Measurements from ENCODE around the gene ALG3.

Gene ALG3

DNA sequence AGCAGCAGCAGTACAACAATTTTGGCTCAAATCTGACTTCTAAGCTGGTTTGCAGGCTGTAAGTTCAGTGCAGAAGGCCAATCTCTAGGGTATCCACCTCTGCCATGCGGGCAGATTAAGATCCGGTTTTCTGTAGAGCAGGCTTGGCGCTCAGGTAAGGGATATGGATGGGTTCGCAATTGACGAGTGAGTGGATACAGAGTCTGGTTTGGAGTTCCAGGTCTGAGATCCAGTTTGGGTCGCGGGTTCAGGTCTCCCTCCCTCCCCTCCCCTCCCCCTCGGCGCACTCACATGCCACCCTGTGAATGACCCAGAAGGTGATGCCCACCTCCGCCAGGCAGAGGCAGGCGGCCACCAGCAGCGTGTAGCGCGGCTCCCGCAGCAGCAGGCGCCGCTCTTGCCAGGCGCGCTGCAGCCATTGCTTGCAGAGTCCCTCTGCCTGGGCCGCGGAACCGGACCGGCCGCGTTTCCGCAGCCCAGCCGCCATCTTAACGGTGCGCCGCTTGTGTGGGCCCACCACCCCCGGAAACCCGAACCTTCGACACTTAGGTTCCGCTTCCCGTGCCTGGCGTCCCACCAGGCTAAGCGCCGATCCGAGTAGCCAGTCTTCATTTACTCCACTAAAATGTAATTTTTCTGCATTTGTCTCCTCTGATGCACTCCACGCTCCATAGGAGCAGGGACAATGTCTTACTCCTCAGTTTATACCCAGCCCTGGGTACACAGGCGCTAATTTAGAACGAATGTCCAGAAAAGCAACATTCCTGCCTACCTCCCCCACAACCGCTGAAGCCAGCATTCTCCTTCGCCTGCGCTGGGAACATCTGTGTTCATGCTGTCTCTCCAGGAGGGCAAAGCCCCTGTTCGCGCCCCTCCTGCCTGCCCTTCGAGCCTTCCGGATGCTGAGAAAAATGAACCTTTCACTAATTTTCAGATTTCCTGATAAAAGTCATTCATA, at the start of gene ALG3:
TSS of gene ALG3 (minus strand) at position 509 of the 958 bp plus-strand sequence. CDS start at position 487, 22 bp downstream.
- Histone ChIP-seq H3K27ac (ENCODE audit: low read depth, low read length) (peak within 1 kb of the TSS; percentile 69), H3K36me3 (ENCODE audit: control insufficient read depth in 1 of 2, insufficient read depth in 2 of 2, low read length in 2 of 2) (peaks cover 14 to 21% of the 10 kb centered on the region in 2 donors), H3K9me3 (ENCODE audit: control insufficient read depth in 1 of 2, low read length in 2 of 2) (no peaks in the 10 kb centered on the region), H3K27me3 (ENCODE audit: control insufficient read depth in 1 of 2, insufficient read depth in 2 of 2, low read length in 2 of 2) (no peaks in the 10 kb centered on the region), H3K4me3 (ENCODE audit: low read depth in 1 of 2, low read length in 2 of 2) (peak within 1 kb of the TSS; percentile 99), H3K9ac (ENCODE audit: low read depth in 1 of 2, low read length in 2 of 2) (peak within 1 kb of the TSS; percentile 70 to 97), H3K4me1 (ENCODE audit: control insufficient read depth in 1 of 2, insufficient read depth in 2 of 2, low read length in 2 of 2) (peaks cover 4 to 14% of the 10 kb centered on the region in 2 donors)

DNA sequence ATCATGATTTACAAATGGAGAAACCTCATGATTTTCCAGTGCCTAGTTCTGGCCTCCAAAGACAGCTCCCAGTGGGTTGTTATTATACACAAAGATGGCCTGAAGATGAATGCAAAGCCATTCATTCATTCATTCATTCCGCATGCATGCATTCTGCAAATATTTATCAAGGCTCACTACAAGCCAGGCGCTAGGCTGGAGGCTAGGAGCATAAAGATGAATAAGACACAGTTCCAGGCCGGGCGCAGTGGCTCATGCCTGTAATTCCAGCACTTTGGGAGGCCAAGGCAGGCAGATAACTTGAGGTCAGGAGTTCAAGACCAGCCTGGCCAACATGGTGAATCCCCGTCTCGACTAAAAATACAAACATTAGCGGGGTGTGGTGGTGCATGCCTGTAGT, 47.9 kb upstream of the ALG3 start:
- Histone ChIP-seq H3K27me3 (ENCODE audit: control insufficient read depth in 1 of 2, insufficient read depth in 2 of 2, low read length in 2 of 2) (no peaks in the 10 kb centered on the region), H3K9me3 (ENCODE audit: control insufficient read depth in 1 of 2, low read length in 2 of 2) (no peaks in the 10 kb centered on the region), H3K9ac (ENCODE audit: low read depth in 1 of 2, low read length in 2 of 2) (no peak overlapping the region), H3K27ac (ENCODE audit: low read depth, low read length) (no peak overlapping the region), H3K4me1 (ENCODE audit: control insufficient read depth in 1 of 2, insufficient read depth in 2 of 2, low read length in 2 of 2) (peaks cover 12 to 13% of the 10 kb centered on the region in 2 donors), H3K36me3 (ENCODE audit: control insufficient read depth in 1 of 2, insufficient read depth in 2 of 2, low read length in 2 of 2) (peaks cover 5 to 11% of the 10 kb centered on the region in 2 donors), H3K4me3 (ENCODE audit: low read depth in 1 of 2, low read length in 2 of 2) (no peak overlapping the region)

DNA sequence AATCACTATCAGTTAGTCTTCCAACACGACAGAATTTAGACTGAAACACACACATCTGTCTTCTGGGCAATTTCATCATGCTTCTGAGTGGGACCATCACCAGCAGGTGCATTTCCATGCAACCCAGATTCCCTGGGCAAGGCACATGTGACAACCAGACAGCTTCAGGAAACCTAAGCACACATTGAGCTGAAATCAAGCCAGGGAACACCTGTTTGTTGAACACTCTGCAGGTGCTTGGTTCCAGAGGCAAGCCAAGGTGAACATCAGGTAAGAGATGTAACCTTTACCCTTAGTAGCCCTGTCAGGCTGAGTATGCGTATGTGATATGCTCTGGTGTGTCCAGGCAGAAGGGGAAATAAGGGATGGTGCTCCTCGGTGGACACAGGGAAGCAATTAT, 47.0 kb upstream of the ALG3 start:
- peaks cover 0 to 6% of the 10 kb centered on the region in 2 donors for H3K36me3 ChIP-seq (ENCODE audit: control insufficient read depth in 1 of 2, insufficient read depth in 2 of 2, low read length in 2 of 2)
- H3K27me3 ChIP-seq (ENCODE audit: control insufficient read depth in 1 of 2, insufficient read depth in 2 of 2, low read length in 2 of 2), result no peaks in the 10 kb centered on the region
- peaks cover 12 to 13% of the 10 kb centered on the region in 2 donors for H3K4me1 ChIP-seq (ENCODE audit: control insufficient read depth in 1 of 2, insufficient read depth in 2 of 2, low read length in 2 of 2)
- H3K9me3 ChIP-seq (ENCODE audit: control insufficient read depth in 1 of 2, low read length in 2 of 2), result no peaks in the 10 kb centered on the region
- no peak overlapping the region for H3K27ac ChIP-seq (ENCODE audit: low read depth, low read length)
- no peak overlapping the region for H3K4me3 ChIP-seq (ENCODE audit: low read depth in 1 of 2, low read length in 2 of 2)
- H3K9ac ChIP-seq (ENCODE audit: low read depth in 1 of 2, low read length in 2 of 2), result no peak overlapping the region

DNA sequence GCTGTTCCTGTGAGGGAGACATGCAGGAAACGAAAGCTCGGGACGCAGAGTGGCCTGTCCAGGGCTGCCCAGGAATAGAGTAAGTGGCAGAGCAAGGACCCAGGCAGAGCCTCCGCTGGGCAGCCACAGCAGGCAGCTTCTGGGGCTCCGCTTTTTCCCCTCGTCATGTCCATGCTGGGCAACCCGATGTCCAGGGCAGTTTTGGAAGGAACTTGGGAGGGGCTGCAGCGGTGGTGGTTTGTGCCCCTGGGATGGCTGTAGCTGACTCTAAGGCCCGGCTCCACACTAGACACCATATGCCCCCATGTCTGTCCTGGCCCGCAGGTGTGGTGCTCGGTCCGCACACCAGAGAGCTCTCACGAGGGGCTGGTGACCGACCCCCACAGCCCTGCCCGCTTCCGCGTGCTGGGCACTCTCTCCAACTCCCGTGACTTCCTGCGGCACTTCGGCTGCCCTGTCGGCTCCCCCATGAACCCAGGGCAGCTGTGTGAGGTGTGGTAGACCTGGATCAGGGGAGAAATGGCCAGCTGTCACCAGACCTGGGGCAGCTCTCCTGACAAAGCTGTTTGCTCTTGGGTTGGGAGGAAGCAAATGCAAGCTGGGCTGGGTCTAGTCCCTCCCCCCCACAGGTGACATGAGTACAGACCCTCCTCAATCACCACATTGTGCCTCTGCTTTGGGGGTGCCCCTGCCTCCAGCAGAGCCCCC, 43.1 kb upstream of the ALG3 start:
- Histone ChIP-seq H3K36me3 (ENCODE audit: control insufficient read depth in 1 of 2, insufficient read depth in 2 of 2, low read length in 2 of 2) (no peaks in the 10 kb centered on the region), H3K27ac (ENCODE audit: low read depth, low read length) (no peak overlapping the region)

DNA sequence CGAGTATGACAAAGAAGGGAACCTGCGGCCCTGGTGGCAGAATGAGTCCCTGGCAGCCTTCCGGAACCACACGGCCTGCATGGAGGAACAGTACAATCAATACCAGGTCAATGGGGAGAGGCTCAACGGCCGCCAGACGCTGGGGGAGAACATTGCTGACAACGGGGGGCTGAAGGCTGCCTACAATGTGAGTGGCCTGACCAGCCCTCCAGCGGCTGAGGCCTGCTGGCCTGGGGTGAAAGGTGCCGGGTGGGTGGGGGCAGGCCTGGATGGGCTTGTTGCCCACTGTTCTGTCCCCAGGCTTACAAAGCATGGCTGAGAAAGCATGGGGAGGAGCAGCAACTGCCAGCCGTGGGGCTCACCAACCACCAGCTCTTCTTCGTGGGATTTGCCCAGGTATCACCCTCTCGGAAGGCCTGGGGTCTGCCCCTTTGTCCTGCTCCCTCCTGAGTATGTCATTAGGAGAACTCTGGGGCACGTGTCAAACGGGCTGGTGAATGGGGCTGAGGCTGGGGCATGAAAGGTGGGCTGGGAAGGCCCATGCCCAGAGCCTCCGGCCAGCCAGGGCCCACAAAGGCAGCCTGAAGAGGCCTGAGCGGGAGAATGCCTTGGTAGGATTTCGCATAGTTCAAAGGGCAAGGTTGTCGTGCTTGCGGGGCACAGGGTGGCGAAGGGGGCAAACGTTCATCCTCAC, 42.4 kb upstream of the ALG3 start:
- Histone ChIP-seq H3K27me3 (ENCODE audit: control insufficient read depth in 1 of 2, insufficient read depth in 2 of 2, low read length in 2 of 2) (no peaks in the 10 kb centered on the region), H3K9me3 (ENCODE audit: control insufficient read depth in 1 of 2, low read length in 2 of 2) (no peaks in the 10 kb centered on the region), H3K4me1 (ENCODE audit: control insufficient read depth in 1 of 2, insufficient read depth in 2 of 2, low read length in 2 of 2) (no peaks in the 10 kb centered on the region), H3K36me3 (ENCODE audit: control insufficient read depth in 1 of 2, insufficient read depth in 2 of 2, low read length in 2 of 2) (no peaks in the 10 kb centered on the region), H3K9ac (ENCODE audit: low read depth in 1 of 2, low read length in 2 of 2) (no peak overlapping the region), H3K4me3 (ENCODE audit: low read depth in 1 of 2, low read length in 2 of 2) (no peak overlapping the region), H3K27ac (ENCODE audit: low read depth, low read length) (no peak overlapping the region)

More for the DNA sequence above, 43.1 kb upstream of the ALG3 start:
- H3K4me1 ChIP-seq (ENCODE audit: control insufficient read depth in 1 of 2, insufficient read depth in 2 of 2, low read length in 2 of 2), result no peaks in the 10 kb centered on the region
- H3K4me3 ChIP-seq (ENCODE audit: low read depth in 1 of 2, low read length in 2 of 2), result no peak overlapping the region
- H3K9ac ChIP-seq (ENCODE audit: low read depth in 1 of 2, low read length in 2 of 2), result no peak overlapping the region
- no peaks in the 10 kb centered on the region for H3K9me3 ChIP-seq (ENCODE audit: control insufficient read depth in 1 of 2, low read length in 2 of 2)
- no peaks in the 10 kb centered on the region for H3K27me3 ChIP-seq (ENCODE audit: control insufficient read depth in 1 of 2, insufficient read depth in 2 of 2, low read length in 2 of 2)

DNA sequence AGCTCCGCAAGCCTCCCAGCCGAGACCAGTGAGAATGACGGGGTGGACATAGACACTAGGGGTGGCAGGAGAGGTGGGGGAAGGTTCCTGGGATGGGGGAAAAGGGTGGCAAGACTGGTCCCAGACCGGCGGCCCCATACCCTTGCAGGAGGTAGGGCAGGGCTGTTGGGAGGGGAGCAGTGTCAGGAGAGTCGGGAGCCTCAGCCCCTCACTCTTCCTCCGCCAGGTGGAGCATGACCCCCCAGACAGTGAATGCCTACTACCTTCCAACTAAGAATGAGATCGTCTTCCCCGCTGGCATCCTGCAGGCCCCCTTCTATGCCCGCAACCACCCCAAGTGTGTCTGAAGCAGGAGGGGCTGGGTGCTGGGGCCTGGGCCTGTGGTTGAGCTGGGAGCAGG, 41.6 kb upstream of the ALG3 start:
- Histone ChIP-seq H3K9me3 (ENCODE audit: control insufficient read depth in 1 of 2, low read length in 2 of 2) (no peaks in the 10 kb centered on the region), H3K36me3 (ENCODE audit: control insufficient read depth in 1 of 2, insufficient read depth in 2 of 2, low read length in 2 of 2) (no peaks in the 10 kb centered on the region), H3K27ac (ENCODE audit: low read depth, low read length) (no peak overlapping the region), H3K27me3 (ENCODE audit: control insufficient read depth in 1 of 2, insufficient read depth in 2 of 2, low read length in 2 of 2) (no peaks in the 10 kb centered on the region), H3K4me3 (ENCODE audit: low read depth in 1 of 2, low read length in 2 of 2) (no peak overlapping the region), H3K4me1 (ENCODE audit: control insufficient read depth in 1 of 2, insufficient read depth in 2 of 2, low read length in 2 of 2) (no peaks in the 10 kb centered on the region), H3K9ac (ENCODE audit: low read depth in 1 of 2, low read length in 2 of 2) (no peak overlapping the region)

DNA sequence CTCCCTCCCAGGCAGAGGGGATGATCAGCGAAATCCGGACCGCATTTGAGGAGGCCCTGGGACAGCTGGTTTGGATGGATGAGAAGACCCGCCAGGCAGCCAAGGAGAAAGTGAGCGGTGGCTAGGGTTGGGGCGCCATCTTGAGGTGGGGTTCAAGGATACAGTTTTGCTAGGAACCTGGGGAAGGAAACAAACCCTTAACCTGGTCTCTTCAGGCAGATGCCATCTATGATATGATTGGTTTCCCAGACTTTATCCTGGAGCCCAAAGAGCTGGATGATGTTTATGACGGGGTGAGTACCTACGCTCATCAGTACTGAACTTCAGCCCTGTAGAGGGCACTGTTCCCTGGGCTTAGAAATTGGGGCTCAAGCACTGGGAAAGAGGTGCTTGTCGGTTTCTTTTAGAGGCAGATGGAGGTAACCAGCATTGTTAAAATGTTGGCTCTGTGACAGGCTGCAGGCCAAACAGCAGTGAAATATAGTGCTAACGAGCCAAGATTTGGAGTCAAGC, 40.7 kb upstream of the ALG3 start:
- Histone ChIP-seq H3K9ac (ENCODE audit: low read depth in 1 of 2, low read length in 2 of 2) (no peak overlapping the region), H3K27ac (ENCODE audit: low read depth, low read length) (no peak overlapping the region), H3K36me3 (ENCODE audit: control insufficient read depth in 1 of 2, insufficient read depth in 2 of 2, low read length in 2 of 2) (no peaks in the 10 kb centered on the region), H3K4me1 (ENCODE audit: control insufficient read depth in 1 of 2, insufficient read depth in 2 of 2, low read length in 2 of 2) (no peaks in the 10 kb centered on the region), H3K27me3 (ENCODE audit: control insufficient read depth in 1 of 2, insufficient read depth in 2 of 2, low read length in 2 of 2) (no peaks in the 10 kb centered on the region), H3K4me3 (ENCODE audit: low read depth in 1 of 2, low read length in 2 of 2) (no peak overlapping the region), H3K9me3 (ENCODE audit: control insufficient read depth in 1 of 2, low read length in 2 of 2) (no peaks in the 10 kb centered on the region)

DNA sequence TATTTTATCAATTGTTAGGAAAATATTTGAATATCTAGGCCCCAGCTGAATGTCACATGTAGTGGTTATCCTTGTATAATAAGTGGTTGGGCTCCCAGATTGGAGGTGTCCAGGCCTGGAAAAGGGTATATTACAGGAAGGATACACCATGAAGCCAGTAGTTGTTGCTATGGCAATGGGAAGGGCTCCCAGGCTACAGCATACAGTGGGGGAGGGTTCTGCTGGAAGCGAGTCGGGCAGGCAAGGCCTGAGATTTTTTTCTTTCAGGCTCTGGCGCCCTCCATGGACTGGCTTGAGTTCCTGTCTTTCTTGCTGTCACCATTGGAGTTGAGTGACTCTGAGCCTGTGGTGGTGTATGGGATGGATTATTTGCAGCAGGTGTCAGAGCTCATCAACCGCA, 35.9 kb upstream of the ALG3 start:
- H3K9ac ChIP-seq (ENCODE audit: low read depth in 1 of 2, low read length in 2 of 2), result no peak overlapping the region
- no peak overlapping the region for H3K27ac ChIP-seq (ENCODE audit: low read depth, low read length)

DNA sequence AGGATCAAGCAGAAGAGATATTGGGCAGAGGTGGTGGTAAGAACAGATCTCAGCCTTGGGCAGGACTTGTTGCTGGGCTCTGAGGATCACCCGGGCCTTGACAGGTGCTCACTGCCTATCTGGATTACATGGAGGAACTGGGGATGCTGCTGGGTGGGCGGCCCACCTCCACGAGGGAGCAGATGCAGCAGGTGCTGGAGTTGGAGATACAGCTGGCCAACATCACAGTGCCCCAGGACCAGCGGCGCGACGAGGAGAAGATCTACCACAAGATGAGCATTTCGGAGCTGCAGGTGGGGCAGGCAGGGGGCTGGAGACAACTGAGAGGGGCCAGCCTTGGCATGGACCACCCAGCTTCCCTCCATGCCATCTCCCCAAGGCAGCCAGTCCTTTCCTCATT, 34.9 kb upstream of the ALG3 start:
- no peak overlapping the region for H3K9ac ChIP-seq (ENCODE audit: low read depth in 1 of 2, low read length in 2 of 2)
- no peaks in the 10 kb centered on the region for H3K9me3 ChIP-seq (ENCODE audit: control insufficient read depth in 1 of 2, low read length in 2 of 2)
- H3K36me3 ChIP-seq (ENCODE audit: control insufficient read depth in 1 of 2, insufficient read depth in 2 of 2, low read length in 2 of 2), result no peaks in the 10 kb centered on the region
- no peaks in the 10 kb centered on the region for H3K4me1 ChIP-seq (ENCODE audit: control insufficient read depth in 1 of 2, insufficient read depth in 2 of 2, low read length in 2 of 2)
- H3K27ac ChIP-seq (ENCODE audit: low read depth, low read length), result no peak overlapping the region
- no peaks in the 10 kb centered on the region for H3K27me3 ChIP-seq (ENCODE audit: control insufficient read depth in 1 of 2, insufficient read depth in 2 of 2, low read length in 2 of 2)
- no peak overlapping the region for H3K4me3 ChIP-seq (ENCODE audit: low read depth in 1 of 2, low read length in 2 of 2)

More for the DNA sequence above, 35.9 kb upstream of the ALG3 start:
- H3K36me3 ChIP-seq (ENCODE audit: control insufficient read depth in 1 of 2, insufficient read depth in 2 of 2, low read length in 2 of 2), result no peaks in the 10 kb centered on the region
- H3K4me1 ChIP-seq (ENCODE audit: control insufficient read depth in 1 of 2, insufficient read depth in 2 of 2, low read length in 2 of 2), result no peaks in the 10 kb centered on the region
- H3K9me3 ChIP-seq (ENCODE audit: control insufficient read depth in 1 of 2, low read length in 2 of 2), result no peaks in the 10 kb centered on the region
- H3K4me3 ChIP-seq (ENCODE audit: low read depth in 1 of 2, low read length in 2 of 2), result no peak overlapping the region
- H3K27me3 ChIP-seq (ENCODE audit: control insufficient read depth in 1 of 2, insufficient read depth in 2 of 2, low read length in 2 of 2), result no peaks in the 10 kb centered on the region
